ENCODE measurements around the gene GSN. TPM values are rescaled to one million over a fixed set of nuclear protein-coding genes. Genes with fewer than 3 reads are reported as not detected.

The GSN gene
- total RNA-seq, 2 donors from 2014 or later: 404 to 854 TPM

- peak; percentile 65 for ATAC-seq
- intact Hi-C loops (cut with DNase I, micrococcal nuclease): no loop called here
- peak; percentile 64 to 70 for DNase-seq
These were observed 1.1 kb downstream of the GSN start for GRCh38 chr9:121268851-121269641.

GRCh38 chr9:121269642-121270254 lies 1.8 kb downstream of the GSN start:
- DNase-seq (no peak), ATAC-seq (no peak)
- intact Hi-C loops (cut with DNase I, micrococcal nuclease): no loop called here

- DNase-seq (no peak), ATAC-seq (no peak)
- intact Hi-C loops (cut with DNase I, micrococcal nuclease): no loop called here
These were observed 3.7 kb downstream of the GSN start for GRCh38 chr9:121271368-121272341.

GRCh38 chr9:121272401-121272948 lies 4.5 kb downstream of the GSN start:
- DNase-seq (no peak), ATAC-seq (no peak)
- intact Hi-C loops (cut with DNase I, micrococcal nuclease): no loop called here

- peak; percentile 34 for ATAC-seq
- intact Hi-C loops (cut with DNase I, micrococcal nuclease): no loop called here
- DNase-seq: no peak
These were observed 5.3 kb downstream of the GSN start for GRCh38 chr9:121273064-121273775.

- ATAC-seq (no peak), DNase-seq (no peak)
- intact Hi-C loops (cut with DNase I, micrococcal nuclease): no loop called here
These were observed 6.9 kb downstream of the GSN start for GRCh38 chr9:121274851-121275250.

- intact Hi-C loops (cut with DNase I, micrococcal nuclease): no loop called here
- no peak for DNase-seq
- ATAC-seq: no peak
These were observed 8.1 kb downstream of the GSN start for GRCh38 chr9:121275781-121276658.

- ATAC-seq: no peak
- intact Hi-C loops (cut with DNase I, micrococcal nuclease): no loop called here
These were observed 9.1 kb downstream of the GSN start for GRCh38 chr9:121277026-121277425.

GRCh38 chr9:121277518-121278295 lies 9.7 kb downstream of the GSN start:
- DNase-seq (no peak), ATAC-seq (no peak)
- intact Hi-C loops (cut with DNase I, micrococcal nuclease): no loop called here

More at GRCh38 chr9:121277026-121277425, 9.1 kb downstream of the GSN start:
- DNase-seq: no peak

- intact Hi-C loops (cut with DNase I, micrococcal nuclease): no loop called here
- ATAC-seq (peak; percentile 48), DNase-seq (peak; percentile 60 to 70)
These were observed 10.7 kb downstream of the GSN start for GRCh38 chr9:121278477-121279261.

GRCh38 chr9:121279776-121280388 lies 11.9 kb downstream of the GSN start:
- intact Hi-C loops (cut with DNase I, micrococcal nuclease): no loop called here
- DNase-seq (no peak), ATAC-seq (no peak)

GRCh38 chr9:121280715-121281613 lies 13.0 kb downstream of the GSN start:
- intact Hi-C loops (cut with DNase I, micrococcal nuclease): no loop called here
- peak; percentile 0 for ATAC-seq
- no peak for DNase-seq

- intact Hi-C loops (cut with DNase I, micrococcal nuclease): no loop called here
- peak; percentile 85 for ATAC-seq
- peak; percentile 92 to 97 for DNase-seq
These were observed 13.8 kb downstream of the GSN start for GRCh38 chr9:121281614-121282276.
